Caco-2 (cell line): ENCODE measurements around the gene ETFB. TPM values are rescaled to one million over a fixed set of nuclear protein-coding genes. Genes with fewer than 3 reads are reported as not detected.
"Not testable (repeated sequence)": the region's sequence is repeated elsewhere in the genome, so short reads cannot be mapped to it uniquely, and the experiment has no call there.

ENCODE experiments used
- BruUV-seq: library from RNA; stranded (reverse); fragments of 400-500 nt; replicated peaks from 2 replicates; lab custom pipeline; 2021; lab: Mats Ljungman, UMichigan
- CTCF ChIA-PET: fragments of 300-600 bp; sonication (Branson Sonifier 250); formaldehyde crosslinking; loops from one replicate; lab custom pipeline; 2022; ENCODE audit warnings: antibody characterized with exemption; lab: Charles Lee
- POLR2A ChIA-PET: fragments of 300-600 bp; sonication (Branson Sonifier 250); formaldehyde crosslinking; loops from one replicate; lab custom pipeline; 2022; ENCODE audit warnings: antibody characterized with exemption; lab: Charles Lee
- DNase-seq, 2 experiments: peaks; one replicate each; pipeline versions ENCODE4 v3.0.0 to v3.0.0-alpha.2; 2020 to 2022
- H3K27me3 ChIP-seq: replicated peaks from 2 replicates; pipeline ENCODE4 v1.6.0; 2011; ENCODE audit warnings: low read length; ENCODE audit not compliant: control insufficient read depth, insufficient read depth
- H3K36me3 ChIP-seq: 2 replicates; pipeline ENCODE4 v1.5.1; 2011; ENCODE audit warnings: low read length; ENCODE audit not compliant: control insufficient read depth, insufficient read depth
- H3K4me1 ChIP-seq: fragments of 250-450 bp; sonication (Bioruptor Pico); 2 replicates; pipeline ENCODE4 v1.5.1; 2020; ENCODE audit warnings: mild to moderate bottlenecking
- H3K4me3 ChIP-seq: 2 replicates; pipeline ENCODE4 v1.5.1; 2011; ENCODE audit warnings: low read depth, mild to moderate bottlenecking, control low read depth, low read length
- H3K9me3 ChIP-seq: fragments of 250-450 bp; sonication (Bioruptor Pico); 2 replicates; pipeline ENCODE4 v1.5.1; 2020; ENCODE audit warnings: mild to moderate bottlenecking, moderate library complexity
- H3K27ac Mint-ChIP-seq: one replicate; pipeline ENCODE4 v1.8.0; 2022; ENCODE audit warnings: mixed read lengths; ENCODE audit not compliant: unreplicated experiment
- H3K27me3 Mint-ChIP-seq: one replicate; pipeline ENCODE4 v1.8.0; 2022; ENCODE audit warnings: mixed read lengths; ENCODE audit not compliant: insufficient read depth, unreplicated experiment
- H3K36me3 Mint-ChIP-seq: one replicate; pipeline ENCODE4 v1.8.0; 2022; ENCODE audit warnings: mild to moderate bottlenecking, mixed read lengths; ENCODE audit not compliant: insufficient read depth, unreplicated experiment
- H3K4me1 Mint-ChIP-seq: one replicate; pipeline ENCODE4 v1.8.0; 2022; ENCODE audit warnings: low read depth, mixed read lengths; ENCODE audit not compliant: unreplicated experiment
- H3K4me3 Mint-ChIP-seq: one replicate; pipeline ENCODE4 v1.8.0; 2022; ENCODE audit warnings: mild to moderate bottlenecking, moderate library complexity, mixed read lengths; ENCODE audit not compliant: unreplicated experiment
- H3K9me3 Mint-ChIP-seq: one replicate; pipeline ENCODE4 v1.8.0; 2022; ENCODE audit warnings: mixed read lengths; ENCODE audit not compliant: unreplicated experiment
- intact Hi-C: fragments of 100-400 bp; cut with micrococcal nuclease; formaldehyde crosslinking; loops from one replicate; pipeline ENCODE4 v1.10.0; 2022; ENCODE audit not compliant: unreplicated experiment
- total RNA-seq: library from RNA; stranded (reverse); gene quantifications from 2 replicates; pipeline ENCODE4 v1.2.3, GENCODE V29; 2022
- TF ChIP-seq, protein P1 (sequence below), 2 experiments: fragments of 200-600 bp in 1 of 2; IDR thresholded peaks; 1 replicate in 1 of 2; 2 replicates in 1 of 2; pipeline versions ENCODE4 v1.5.1 to v1.8.0; 2011 to 2022; ENCODE audit warnings: antibody characterized with exemption in 1 of 2, control low read depth in 1 of 2, inconsistent platforms in 1 of 2, low read depth in 1 of 2, low read length in 1 of 2, mild to moderate bottlenecking in 1 of 2, moderate library complexity in 1 of 2; ENCODE audit not compliant: insufficient read depth in 1 of 2, severe bottlenecking in 1 of 2, unreplicated experiment in 1 of 2

ETFB gene
- total RNA-seq, 1 experiment from 2014 or later = 228 TPM

DNA sequence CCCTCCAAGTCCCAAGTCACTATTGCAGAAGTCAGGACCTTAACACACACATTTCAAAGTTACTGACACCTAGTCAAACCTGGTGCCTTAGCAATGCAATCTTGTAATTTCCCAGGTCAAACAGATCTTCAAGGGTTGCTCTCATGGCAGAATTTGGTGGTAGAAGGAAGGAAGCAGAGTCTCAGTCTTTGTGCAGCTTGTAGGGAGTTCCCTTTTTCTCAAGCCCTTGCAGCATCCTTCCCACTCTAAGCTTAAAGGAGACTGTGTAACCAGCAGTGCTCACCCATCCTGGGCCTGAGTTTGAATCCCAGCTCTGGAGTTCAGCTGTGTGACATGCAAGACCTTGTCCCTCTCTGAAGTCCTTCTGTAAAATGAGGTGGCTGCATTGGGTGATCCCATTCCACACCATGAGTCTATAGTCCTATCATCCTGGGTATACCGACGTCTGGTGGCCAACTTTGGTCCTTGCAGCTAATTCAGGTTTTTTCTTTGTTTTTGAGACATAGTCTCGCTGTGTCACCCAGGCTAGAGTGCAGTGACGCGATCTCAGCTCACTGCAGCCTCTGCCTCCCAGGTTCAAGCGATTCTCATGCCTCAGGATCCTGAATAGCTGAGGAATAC, 41.4 kb upstream of the ETFB start:
- H3K9me3 ChIP-seq = peaks cover 4% of the 10 kb centered on the region
- H3K4me1 ChIP-seq = no peaks in the 10 kb centered on the region
- Mint-ChIP-seq H3K9me3 (peaks cover 14% of the 10 kb centered on the region), H3K27me3 (peaks cover 3% of the 10 kb centered on the region), H3K27ac (no peak overlapping the region), H3K4me3 (no peak overlapping the region), H3K4me1 (no peaks in the 10 kb centered on the region), H3K36me3 (peaks cover 6% of the 10 kb centered on the region)
- intact Hi-C loops = loop anchor here (1.0 kb wide), 1 partner anchor 68 kb away; no protein-coding TSS in a partner anchor
- ChIA-PET POLR2A (interaction anchor here (1.1 kb wide), 1 partner anchor 53 kb away, joined by 3 read pairs; no protein-coding TSS in a partner anchor), CTCF (interaction anchor here (0.9 to 1.9 kb wide), 7 partner anchors 11 to 71 kb away, joined by 3 to 20 read pairs (median 4); partner anchors contain the start of gene VSIG10L)
- H3K36me3 ChIP-seq = no peaks in the 10 kb centered on the region
- DNase-seq = peak; percentile 55 to 67
- TF ChIP-seq, protein P1, sequence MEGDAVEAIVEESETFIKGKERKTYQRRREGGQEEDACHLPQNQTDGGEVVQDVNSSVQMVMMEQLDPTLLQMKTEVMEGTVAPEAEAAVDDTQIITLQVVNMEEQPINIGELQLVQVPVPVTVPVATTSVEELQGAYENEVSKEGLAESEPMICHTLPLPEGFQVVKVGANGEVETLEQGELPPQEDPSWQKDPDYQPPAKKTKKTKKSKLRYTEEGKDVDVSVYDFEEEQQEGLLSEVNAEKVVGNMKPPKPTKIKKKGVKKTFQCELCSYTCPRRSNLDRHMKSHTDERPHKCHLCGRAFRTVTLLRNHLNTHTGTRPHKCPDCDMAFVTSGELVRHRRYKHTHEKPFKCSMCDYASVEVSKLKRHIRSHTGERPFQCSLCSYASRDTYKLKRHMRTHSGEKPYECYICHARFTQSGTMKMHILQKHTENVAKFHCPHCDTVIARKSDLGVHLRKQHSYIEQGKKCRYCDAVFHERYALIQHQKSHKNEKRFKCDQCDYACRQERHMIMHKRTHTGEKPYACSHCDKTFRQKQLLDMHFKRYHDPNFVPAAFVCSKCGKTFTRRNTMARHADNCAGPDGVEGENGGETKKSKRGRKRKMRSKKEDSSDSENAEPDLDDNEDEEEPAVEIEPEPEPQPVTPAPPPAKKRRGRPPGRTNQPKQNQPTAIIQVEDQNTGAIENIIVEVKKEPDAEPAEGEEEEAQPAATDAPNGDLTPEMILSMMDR (IDR thresholded peaks at IDR 0.05; ENCODE audit: insufficient read depth in 1 of 2, low read depth in 1 of 2, low read length in 1 of 2, severe bottlenecking in 1 of 2, unreplicated experiment in 1 of 2) = peak; percentile 71 to 73
- no peak overlapping the region for H3K4me3 ChIP-seq
- H3K27me3 ChIP-seq = no peaks in the 10 kb centered on the region
- BruUV-seq = no TSS peak

DNA sequence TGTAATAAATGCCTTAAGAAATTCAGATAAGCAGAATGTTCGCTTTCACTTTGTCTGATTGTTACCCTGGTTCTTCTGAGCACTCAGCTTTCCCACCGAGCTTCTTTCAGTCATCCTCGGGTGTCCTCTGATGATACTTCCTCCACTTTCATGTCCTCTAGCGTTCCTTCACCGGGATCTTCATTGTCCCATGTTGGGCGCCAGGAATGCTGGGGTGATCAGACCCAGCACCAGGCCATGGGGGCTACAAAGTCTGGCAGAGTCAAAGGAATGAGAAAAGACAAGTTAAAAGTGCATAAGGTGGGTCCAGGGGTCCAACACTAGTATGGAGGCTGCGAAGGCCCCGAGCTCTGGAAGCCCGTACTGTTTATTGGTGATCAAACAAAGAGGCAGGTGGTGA, 35.9 kb upstream of the ETFB start:
- Mint-ChIP-seq H3K36me3 (peaks cover 6% of the 10 kb centered on the region), H3K27ac (no peak overlapping the region), H3K9me3 (peaks cover 28% of the 10 kb centered on the region), H3K4me1 (no peaks in the 10 kb centered on the region), H3K4me3 (no peak overlapping the region), H3K27me3 (no peaks in the 10 kb centered on the region)
- no peaks in the 10 kb centered on the region for H3K4me1 ChIP-seq
- H3K36me3 ChIP-seq = no peaks in the 10 kb centered on the region
- intact Hi-C loops = no loop called here
- H3K4me3 ChIP-seq = no peak overlapping the region
- H3K27me3 ChIP-seq = no peaks in the 10 kb centered on the region
- DNase-seq = no peak
- TF ChIP-seq, protein P1 (IDR thresholded peaks at IDR 0.05; ENCODE audit: insufficient read depth in 1 of 2, low read depth in 1 of 2, low read length in 1 of 2, severe bottlenecking in 1 of 2, unreplicated experiment in 1 of 2) = no peak
- ChIA-PET CTCF (interaction anchor here (1.1 kb wide), 1 partner anchor 8 kb away, joined by 3 read pairs; no protein-coding TSS in a partner anchor), POLR2A (no interaction called here)
- H3K9me3 ChIP-seq = peaks cover 11% of the 10 kb centered on the region
- BruUV-seq = no TSS peak

DNA sequence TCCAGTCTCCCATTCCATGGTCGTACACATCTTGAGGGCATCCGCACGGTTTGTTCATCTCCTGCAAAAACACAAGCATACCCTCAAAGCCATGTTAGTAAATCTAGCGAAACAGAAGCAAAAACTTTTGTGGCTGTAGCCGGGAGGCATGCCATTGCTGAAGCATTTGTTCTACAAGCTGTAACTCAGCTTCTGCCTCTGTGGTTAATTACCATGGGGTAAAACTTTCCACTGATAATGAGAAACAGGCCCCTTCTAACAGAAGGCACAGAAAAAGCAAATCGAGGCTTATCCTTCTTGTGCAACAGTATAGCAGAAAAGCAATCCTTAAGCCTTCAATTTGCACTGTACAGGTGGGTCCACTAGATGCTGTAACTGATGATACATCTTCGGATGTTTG, 33.7 kb upstream of the ETFB start:
- H3K4me1 ChIP-seq, H3K27me3 Mint-ChIP-seq, H3K27me3 ChIP-seq, H3K36me3 ChIP-seq, H3K36me3 Mint-ChIP-seq, H3K4me3 Mint-ChIP-seq, intact Hi-C loops, BruUV-seq, DNase-seq, POLR2A ChIA-PET, H3K27ac Mint-ChIP-seq, H3K4me1 Mint-ChIP-seq, H3K4me3 ChIP-seq, H3K9me3 ChIP-seq: not testable (repeated sequence)
- peaks cover 28% of the 10 kb centered on the region for H3K9me3 Mint-ChIP-seq
- CTCF ChIA-PET = interaction anchor here (0.7 kb wide), 1 partner anchor 257 kb away, joined by 4 read pairs; no protein-coding TSS in a partner anchor
